Activated naive CD8-positive, alpha-beta T cell treated with anti-CD3 and anti-CD28 coated beads, Interleukin-2, amount 50 U/mL, for 24 hours (primary cell): ENCODE data around the gene EDEM3.
A peak's percentile ranks its signal among the peaks of the same experiment; 100 is the strongest.

Experiments used
- ATAC-seq: fragments of 150-1000 bp; cut with Tn5 transposase; one replicate; pipeline ENCODE4 v1.10.0; 2021
- DNase-seq: peaks from one replicate; pipeline ENCODE4 v3.0.0; 2021
- H3K27ac Mint-ChIP-seq: one replicate; pipeline ENCODE4 v1.8.0; 2021; ENCODE audit warnings: mild to moderate bottlenecking, mixed read lengths
- H3K27me3 Mint-ChIP-seq: one replicate; pipeline ENCODE4 v1.8.0; 2021; ENCODE audit warnings: mixed read lengths
- H3K36me3 Mint-ChIP-seq: one replicate; pipeline ENCODE4 v1.8.0; 2021; ENCODE audit warnings: low read depth, mixed read lengths
- H3K4me1 Mint-ChIP-seq: one replicate; pipeline ENCODE4 v1.8.0; 2021; ENCODE audit warnings: mixed read lengths
- H3K4me3 Mint-ChIP-seq: one replicate; pipeline ENCODE4 v1.8.0; 2021; ENCODE audit warnings: mild to moderate bottlenecking, moderate library complexity, mixed read lengths
- H3K9me3 Mint-ChIP-seq: one replicate; pipeline ENCODE4 v1.8.0; 2021; ENCODE audit warnings: mixed read lengths

EDEM3 gene

GRCh38 chr1:184757406-184757805, 2.7 kb upstream of the EDEM3 start:
- H3K9me3 Mint-ChIP-seq = no peaks in the 10 kb centered on the region
- peaks cover 9% of the 10 kb centered on the region for H3K36me3 Mint-ChIP-seq
- no peak overlapping the region for H3K27ac Mint-ChIP-seq
- H3K27me3 Mint-ChIP-seq = peaks cover 1% of the 10 kb centered on the region
- DNase-seq (no peak), ATAC-seq (no peak)
- H3K4me1 Mint-ChIP-seq = peaks cover 30% of the 10 kb centered on the region
- no peak overlapping the region for H3K4me3 Mint-ChIP-seq

- Mint-ChIP-seq H3K27me3 (no peaks in the 10 kb centered on the region), H3K36me3 (peaks cover 9% of the 10 kb centered on the region), H3K4me3 (peak overlapping the region; percentile 91), H3K9me3 (no peaks in the 10 kb centered on the region), H3K4me1 (peaks cover 40% of the 10 kb centered on the region), H3K27ac (peak overlapping the region; percentile 94)
- DNase-seq (peak; percentile 23), ATAC-seq (peak; percentile 7)
Measured at GRCh38 chr1:184755226-184756065, 788 bp upstream of the EDEM3 start.

- Mint-ChIP-seq H3K36me3 (peaks cover 10% of the 10 kb centered on the region), H3K27me3 (no peaks in the 10 kb centered on the region), H3K4me3 (peak overlapping the region; percentile 91), H3K27ac (peak overlapping the region; percentile 94), H3K4me1 (peaks cover 52% of the 10 kb centered on the region), H3K9me3 (no peaks in the 10 kb centered on the region)
- peak; percentile 1 for ATAC-seq
- peak; percentile 50 for DNase-seq
Measured at GRCh38 chr1:184753608-184754475, 816 bp downstream of the EDEM3 start.

GRCh38 chr1:184753117-184753516, 1.5 kb downstream of the EDEM3 start:
- H3K4me3 Mint-ChIP-seq = peak overlapping the region; percentile 91
- no peaks in the 10 kb centered on the region for H3K9me3 Mint-ChIP-seq
- DNase-seq (no peak), ATAC-seq (no peak)
- H3K4me1 Mint-ChIP-seq = peaks cover 54% of the 10 kb centered on the region
- peaks cover 12% of the 10 kb centered on the region for H3K36me3 Mint-ChIP-seq
- H3K27ac Mint-ChIP-seq = peak overlapping the region; percentile 94
- no peaks in the 10 kb centered on the region for H3K27me3 Mint-ChIP-seq

- peaks cover 16% of the 10 kb centered on the region for H3K36me3 Mint-ChIP-seq
- DNase-seq (no peak), ATAC-seq (no peak)
- peak overlapping the region; percentile 91 for H3K4me3 Mint-ChIP-seq
- no peaks in the 10 kb centered on the region for H3K9me3 Mint-ChIP-seq
- H3K27ac Mint-ChIP-seq = peak overlapping the region; percentile 94
- H3K4me1 Mint-ChIP-seq = peaks cover 57% of the 10 kb centered on the region
- H3K27me3 Mint-ChIP-seq = no peaks in the 10 kb centered on the region
Measured at GRCh38 chr1:184752656-184753055, 2.0 kb downstream of the EDEM3 start.

- Mint-ChIP-seq H3K36me3 (peaks cover 27% of the 10 kb centered on the region), H3K9me3 (no peaks in the 10 kb centered on the region), H3K4me3 (no peak overlapping the region), H3K4me1 (peaks cover 73% of the 10 kb centered on the region), H3K27ac (no peak overlapping the region), H3K27me3 (no peaks in the 10 kb centered on the region)
- DNase-seq = no peak
- ATAC-seq = no peak
Measured at GRCh38 chr1:184748740-184749139, 5.9 kb downstream of the EDEM3 start.

- ATAC-seq (no peak), DNase-seq (no peak)
- Mint-ChIP-seq H3K4me3 (no peak overlapping the region), H3K4me1 (peaks cover 69% of the 10 kb centered on the region), H3K9me3 (no peaks in the 10 kb centered on the region), H3K27ac (no peak overlapping the region), H3K27me3 (no peaks in the 10 kb centered on the region), H3K36me3 (peaks cover 21% of the 10 kb centered on the region)
Measured at GRCh38 chr1:184747089-184747955, 7.3 kb downstream of the EDEM3 start.

GRCh38 chr1:184745929-184746638, 8.6 kb downstream of the EDEM3 start:
- H3K4me3 Mint-ChIP-seq = no peak overlapping the region
- H3K9me3 Mint-ChIP-seq = no peaks in the 10 kb centered on the region
- DNase-seq (no peak), ATAC-seq (no peak)
- no peaks in the 10 kb centered on the region for H3K27me3 Mint-ChIP-seq
- peak overlapping the region; percentile 3 for H3K27ac Mint-ChIP-seq
- peaks cover 71% of the 10 kb centered on the region for H3K4me1 Mint-ChIP-seq
- peaks cover 26% of the 10 kb centered on the region for H3K36me3 Mint-ChIP-seq

GRCh38 chr1:184745110-184745509, 9.5 kb downstream of the EDEM3 start:
- Mint-ChIP-seq H3K27me3 (no peaks in the 10 kb centered on the region), H3K4me3 (no peak overlapping the region), H3K36me3 (peaks cover 33% of the 10 kb centered on the region), H3K9me3 (no peaks in the 10 kb centered on the region), H3K4me1 (peaks cover 71% of the 10 kb centered on the region), H3K27ac (peak overlapping the region; percentile 11)
- DNase-seq = no peak
- ATAC-seq = no peak

- no peaks in the 10 kb centered on the region for H3K27me3 Mint-ChIP-seq
- ATAC-seq (peak; percentile 91), DNase-seq (no peak)
- H3K36me3 Mint-ChIP-seq = peaks cover 29% of the 10 kb centered on the region
- H3K9me3 Mint-ChIP-seq = no peaks in the 10 kb centered on the region
- no peak overlapping the region for H3K4me3 Mint-ChIP-seq
- H3K4me1 Mint-ChIP-seq = peaks cover 58% of the 10 kb centered on the region
- no peak overlapping the region for H3K27ac Mint-ChIP-seq
Measured at GRCh38 chr1:184743062-184743756, 11.4 kb downstream of the EDEM3 start.

- DNase-seq = no peak
- ATAC-seq = no peak
- Mint-ChIP-seq H3K27ac (no peak overlapping the region), H3K27me3 (no peaks in the 10 kb centered on the region), H3K4me1 (peaks cover 36% of the 10 kb centered on the region), H3K4me3 (no peak overlapping the region), H3K36me3 (peaks cover 36% of the 10 kb centered on the region), H3K9me3 (no peaks in the 10 kb centered on the region)
Measured at GRCh38 chr1:184740344-184740743, 14.3 kb downstream of the EDEM3 start.

- Mint-ChIP-seq H3K9me3 (no peaks in the 10 kb centered on the region), H3K27me3 (no peaks in the 10 kb centered on the region), H3K4me3 (no peak overlapping the region), H3K36me3 (peaks cover 36% of the 10 kb centered on the region), H3K27ac (no peak overlapping the region), H3K4me1 (peaks cover 31% of the 10 kb centered on the region)
- DNase-seq = no peak
- no peak for ATAC-seq
Measured at GRCh38 chr1:184739796-184740195, 14.9 kb downstream of the EDEM3 start.

- Mint-ChIP-seq H3K9me3 (no peaks in the 10 kb centered on the region), H3K4me1 (peaks cover 24% of the 10 kb centered on the region), H3K27ac (no peak overlapping the region), H3K4me3 (no peak overlapping the region), H3K27me3 (no peaks in the 10 kb centered on the region), H3K36me3 (peaks cover 35% of the 10 kb centered on the region)
- ATAC-seq = no peak
- DNase-seq = no peak
Measured at GRCh38 chr1:184739070-184739469, 15.6 kb downstream of the EDEM3 start.
